GM20431 (cell line): ENCODE data around the gene CSF1.
"Not testable (repeated sequence)": the region's sequence is repeated elsewhere in the genome, so short reads cannot be mapped to it uniquely, and the experiment has no call there.

ENCODE experiments used
- in situ Hi-C: fragments of 300-500 bp; cut with MseI, MboI; formaldehyde crosslinking; loops from one replicate; pipeline ENCODE4 v1.15.0; 2020; ENCODE audit warnings: low sequenced_read_pairs; ENCODE audit not compliant: unreplicated experiment

The CSF1 gene

DNA sequence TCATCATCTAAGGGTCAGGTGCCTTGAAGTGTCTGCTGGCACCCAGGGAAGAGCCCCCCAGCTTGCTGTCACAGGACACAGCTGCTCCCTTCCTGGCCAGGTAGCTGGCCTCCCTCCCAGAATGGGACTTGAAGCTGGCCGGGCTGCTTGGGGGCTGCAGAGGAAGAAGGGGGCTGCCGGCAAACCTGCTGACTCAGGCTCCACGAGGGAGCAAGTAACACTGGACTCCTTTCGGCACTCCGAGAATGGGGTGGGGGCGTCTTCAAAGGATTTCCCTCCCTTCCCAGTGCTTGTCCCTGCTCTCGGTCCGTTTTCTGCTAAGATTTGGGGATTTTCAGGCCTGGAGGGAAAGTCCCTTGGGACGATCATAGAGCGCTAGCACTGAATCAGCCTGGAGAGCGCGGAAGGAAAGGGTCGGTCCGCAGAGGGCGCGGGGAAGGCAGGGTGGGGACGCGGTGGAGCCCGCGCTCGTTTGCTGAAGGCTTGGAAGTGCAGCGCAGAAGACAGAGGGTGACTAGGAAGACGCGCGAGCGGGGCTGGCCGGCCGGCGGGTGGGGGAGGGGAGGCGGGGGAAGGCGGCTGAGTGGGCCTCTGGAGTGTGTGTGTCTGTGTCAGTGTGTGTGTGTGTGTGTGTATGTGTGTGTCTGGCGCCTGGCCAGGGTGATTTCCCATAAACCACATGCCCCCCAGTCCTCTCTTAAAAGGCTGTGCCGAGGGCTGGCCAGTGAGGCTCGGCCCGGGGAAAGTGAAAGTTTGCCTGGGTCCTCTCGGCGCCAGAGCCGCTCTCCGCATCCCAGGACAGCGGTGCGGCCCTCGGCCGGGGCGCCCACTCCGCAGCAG is at the start of gene CSF1:
TSS of gene CSF1 (plus strand) at position 727 of the 840 bp plus-strand sequence. CDS start 175 bp downstream, outside the sequence.
- in situ Hi-C loops = no loop called here

DNA sequence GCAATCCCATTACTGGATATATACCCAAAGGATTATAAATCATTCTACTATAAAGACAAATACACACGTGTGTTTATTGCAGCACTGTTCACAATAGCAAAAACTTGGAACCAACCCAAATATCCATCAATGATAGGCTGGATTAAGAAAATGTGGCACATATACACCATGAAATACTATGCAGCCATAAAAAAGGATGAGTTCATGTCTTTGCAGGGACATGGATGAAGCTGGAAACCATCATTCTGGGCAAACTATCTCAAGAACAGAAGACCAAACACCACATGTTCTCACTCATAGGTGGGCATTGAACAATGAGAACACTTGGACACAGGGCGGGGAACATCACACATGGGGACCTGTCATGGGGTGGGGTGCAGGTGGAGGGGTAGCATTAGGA is 49.0 kb upstream of the CSF1 start:
- in situ Hi-C loops = not testable (repeated sequence)

GRCh38 chr1:109863667-109864046 is 47.0 kb upstream of the CSF1 start:
- in situ Hi-C loops = no loop called here

DNA sequence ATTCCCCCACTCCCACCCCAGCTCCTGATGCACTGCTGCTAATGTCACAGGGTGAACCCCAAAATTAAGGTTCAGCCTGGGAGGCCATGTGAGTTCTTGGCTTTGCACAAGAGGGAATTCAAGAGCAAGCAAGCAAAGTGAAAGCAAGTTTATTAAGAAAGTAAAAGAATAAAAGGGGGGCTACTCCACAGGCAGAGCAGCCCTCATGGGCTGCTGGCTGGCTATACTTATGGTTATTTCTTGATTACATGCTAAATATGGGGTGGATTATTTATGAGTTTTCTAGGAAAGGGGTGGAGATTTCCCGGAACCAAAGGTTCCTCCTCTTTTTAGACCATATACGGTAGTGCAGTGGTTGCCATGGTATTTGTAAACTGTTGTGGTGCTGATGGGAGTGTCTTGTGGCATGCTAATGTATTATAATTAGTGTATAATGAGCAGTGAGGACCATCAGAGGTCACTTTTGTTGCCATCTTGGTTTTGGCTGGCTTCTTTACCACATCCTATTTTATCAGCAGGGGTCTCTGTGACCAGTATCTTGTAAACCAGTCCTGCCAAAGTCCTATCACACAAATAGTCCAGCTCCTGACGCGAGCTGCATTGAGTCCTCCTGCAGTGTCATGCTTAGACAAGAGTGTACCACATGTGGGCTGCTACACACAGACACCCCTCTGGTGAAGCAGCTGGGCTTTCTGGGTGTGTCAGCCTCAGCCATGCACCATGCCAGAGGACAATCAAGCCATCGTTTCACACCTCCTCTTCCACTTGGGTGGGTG is 46.4 kb upstream of the CSF1 start:
- in situ Hi-C loops = no loop called here

- in situ Hi-C loops = no loop called here
These were observed 45.6 kb upstream of the CSF1 start for GRCh38 chr1:109864930-109865612.

- in situ Hi-C loops = no loop called here
These were observed 44.6 kb upstream of the CSF1 start for GRCh38 chr1:109866071-109866470.

DNA sequence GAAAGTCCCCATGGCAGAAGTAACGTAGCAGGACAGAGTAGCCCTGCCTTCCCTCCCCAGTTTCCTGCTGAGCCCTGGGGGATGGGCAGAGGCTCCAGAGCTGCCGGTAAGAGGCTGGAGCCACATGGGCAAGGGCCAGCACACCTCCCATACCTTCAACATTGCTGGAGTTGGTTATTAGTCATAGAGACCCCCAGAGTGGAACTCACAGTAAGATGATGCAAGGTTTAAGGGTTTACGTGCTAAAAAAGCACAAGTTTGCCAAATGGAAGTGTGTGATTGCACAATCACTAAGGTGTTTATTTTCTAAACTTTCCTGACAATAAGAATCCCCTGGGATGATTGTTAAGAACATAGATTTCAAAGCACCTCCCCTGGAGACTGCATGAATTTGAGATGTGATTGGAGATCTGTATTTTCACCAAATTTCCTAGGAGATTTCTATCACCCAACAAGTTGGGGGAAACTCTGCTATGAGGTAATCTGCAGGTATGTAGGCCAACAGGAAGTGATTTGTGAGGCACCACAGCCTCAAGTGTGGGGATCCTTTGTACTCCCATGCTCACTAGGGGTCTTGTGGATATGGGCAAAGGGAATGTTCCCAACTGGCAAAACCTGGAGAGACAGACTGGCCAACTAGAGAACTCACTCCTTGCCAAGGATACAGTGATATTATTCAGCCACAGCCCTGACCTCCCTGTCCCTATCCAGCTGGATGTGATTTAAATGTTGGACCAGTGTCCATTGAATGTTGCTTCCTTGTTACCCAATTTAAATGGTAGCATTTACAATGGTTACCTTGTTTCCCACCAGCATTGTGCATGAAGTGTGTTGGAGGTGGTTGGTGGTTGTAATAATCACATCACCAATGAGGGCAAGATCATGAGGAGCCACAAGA is 37.1 kb upstream of the CSF1 start:
- in situ Hi-C loops = no loop called here

GRCh38 chr1:109874445-109874844 is 36.2 kb upstream of the CSF1 start:
- in situ Hi-C loops = no loop called here

DNA sequence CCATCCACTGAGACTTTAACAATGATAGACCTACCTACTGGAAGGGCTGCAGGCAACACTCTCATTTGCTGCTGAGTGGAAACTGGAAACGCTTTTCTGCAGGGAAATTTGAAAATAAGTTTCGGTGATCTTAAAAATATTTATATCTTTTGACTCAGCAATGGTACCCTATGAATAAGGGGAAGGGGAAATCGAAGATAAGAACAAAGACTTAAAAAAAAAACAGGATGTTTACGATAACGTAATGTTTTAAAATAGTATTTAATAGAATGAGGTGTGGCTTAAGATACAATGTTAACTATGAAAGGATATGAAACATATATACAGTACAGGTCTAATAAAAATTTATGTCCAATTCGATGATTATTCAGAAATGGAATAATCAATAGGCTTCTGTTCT is 34.8 kb upstream of the CSF1 start:
- in situ Hi-C loops = no loop called here

- in situ Hi-C loops = no loop called here
These were observed 33.9 kb upstream of the CSF1 start for GRCh38 chr1:109876617-109877316.

DNA sequence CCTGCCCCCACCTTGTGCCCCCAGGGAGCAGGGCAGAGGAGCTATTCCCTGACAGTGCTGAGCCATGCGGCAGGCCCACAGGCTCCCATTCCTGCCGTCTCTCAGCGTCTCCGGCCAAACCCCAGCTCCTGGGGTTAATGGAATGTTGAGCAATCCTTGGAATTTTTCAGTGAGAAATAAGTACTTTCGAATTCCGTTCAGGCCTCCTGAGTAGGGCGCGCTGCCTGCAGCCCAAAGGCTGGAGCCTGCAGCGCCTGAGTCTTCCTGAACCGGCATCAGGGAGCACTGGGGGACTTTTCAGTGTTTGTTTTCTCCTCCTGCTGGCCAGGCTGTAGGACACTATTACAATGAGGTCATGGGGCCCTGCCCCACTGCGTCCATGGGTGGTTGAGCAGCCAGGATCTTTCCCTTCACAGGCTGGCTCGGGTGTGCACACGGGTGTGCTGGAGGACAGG is 33.3 kb upstream of the CSF1 start:
- in situ Hi-C loops = no loop called here

DNA sequence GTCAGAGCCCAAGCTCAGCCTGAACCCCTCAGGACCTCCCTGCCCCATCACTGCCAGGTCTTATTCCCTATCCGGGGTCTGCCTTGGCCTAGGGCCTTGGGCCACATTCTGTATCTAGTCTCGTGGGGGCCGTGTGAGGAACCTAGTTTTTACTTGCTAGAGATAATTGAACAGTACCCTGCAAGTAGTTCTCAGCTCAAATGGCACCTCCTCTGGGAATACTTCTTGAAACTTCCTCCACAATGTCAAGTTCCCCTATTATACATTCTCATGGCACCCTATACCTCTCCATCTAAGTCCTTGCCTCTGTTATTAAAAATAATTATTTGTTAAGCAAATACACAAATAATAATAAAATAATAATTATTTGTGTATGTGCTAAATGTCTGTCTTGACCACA is 32.9 kb upstream of the CSF1 start:
- in situ Hi-C loops = no loop called here

- in situ Hi-C loops = no loop called here
These were observed 32.0 kb upstream of the CSF1 start for GRCh38 chr1:109878531-109879104.

- in situ Hi-C loops = not testable (repeated sequence)
These were observed 31.3 kb upstream of the CSF1 start for GRCh38 chr1:109879371-109879770.

GRCh38 chr1:109879881-109880525 is 30.6 kb upstream of the CSF1 start:
- in situ Hi-C loops = no loop called here

GRCh38 chr1:109880971-109881894 is 29.4 kb upstream of the CSF1 start:
- in situ Hi-C loops = no loop called here

DNA sequence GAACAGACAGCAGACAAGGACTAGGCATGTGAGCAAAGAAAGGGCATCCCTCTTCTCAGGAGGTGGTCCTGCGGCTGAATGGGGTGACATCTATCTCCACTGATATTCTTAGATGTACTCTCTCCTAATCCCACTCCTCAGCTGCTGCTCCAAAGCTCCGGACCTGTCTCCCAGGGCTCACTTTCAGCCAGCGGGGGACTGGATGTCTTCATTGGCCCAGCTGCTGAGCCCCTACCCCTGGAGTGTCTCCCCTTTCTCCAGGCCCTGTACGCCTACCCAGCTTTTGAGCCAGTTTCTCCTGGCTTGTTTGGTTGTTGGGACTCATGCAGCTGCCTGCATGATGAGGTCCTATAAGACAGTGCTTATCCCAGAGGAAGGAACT is 28.8 kb upstream of the CSF1 start:
- in situ Hi-C loops = no loop called here
